Suppressor macrophage treated with lipopolysaccharide for 1 hour (primary cell): ENCODE measurements around the gene UBAP2L.
A peak's percentile ranks its signal among the peaks of the same experiment; 100 is the strongest.
"Not testable (repeated sequence)": the region's sequence is repeated elsewhere in the genome, so short reads cannot be mapped to it uniquely, and the experiment has no call there.

ENCODE experiments used
- DNase-seq, 3 donors: peaks; one replicate each; pipeline ENCODE4 v3.0.0-alpha.2; 2020 to 2022

Gene UBAP2L

DNA sequence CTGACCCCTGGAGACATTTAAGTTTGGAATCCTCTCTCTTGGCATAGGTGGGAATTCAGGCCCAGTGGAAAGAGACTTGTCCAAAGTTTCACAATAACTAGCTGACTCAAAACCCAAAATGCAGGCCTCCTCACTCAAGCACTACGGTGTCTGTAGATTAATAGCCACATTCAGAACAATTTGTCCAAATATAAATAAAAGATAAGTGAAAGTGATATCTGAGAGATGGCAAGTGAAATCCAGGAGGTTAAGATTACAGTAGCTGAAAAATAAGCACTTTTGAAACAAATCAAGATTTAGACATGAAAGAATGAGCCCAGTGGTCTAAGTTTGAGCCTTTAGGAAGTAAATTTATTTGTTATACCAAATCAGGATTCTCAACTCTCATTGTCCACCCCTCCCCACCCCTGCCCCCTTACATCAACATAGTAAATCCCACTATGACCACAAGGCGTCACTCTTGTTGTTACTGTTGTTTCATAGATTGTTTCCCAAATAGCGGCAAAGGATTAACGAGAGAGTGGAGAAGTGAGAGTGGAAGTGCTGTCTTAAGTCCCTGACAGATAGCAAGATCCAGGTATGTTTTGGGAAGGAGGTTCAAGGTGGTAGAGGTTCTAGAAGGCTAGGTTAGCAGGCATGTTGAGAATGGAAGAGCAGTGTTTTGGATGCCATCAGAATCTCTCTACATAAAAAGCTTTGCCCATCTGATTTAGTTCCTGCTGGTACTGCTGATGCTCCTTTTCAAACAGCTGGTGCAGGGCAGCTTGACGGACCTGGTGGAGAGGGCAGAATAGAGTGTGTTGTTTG is 21.8 kb upstream of the UBAP2L start:
- DNase-seq = peak; percentile 71 to 78 (median 77)

DNA sequence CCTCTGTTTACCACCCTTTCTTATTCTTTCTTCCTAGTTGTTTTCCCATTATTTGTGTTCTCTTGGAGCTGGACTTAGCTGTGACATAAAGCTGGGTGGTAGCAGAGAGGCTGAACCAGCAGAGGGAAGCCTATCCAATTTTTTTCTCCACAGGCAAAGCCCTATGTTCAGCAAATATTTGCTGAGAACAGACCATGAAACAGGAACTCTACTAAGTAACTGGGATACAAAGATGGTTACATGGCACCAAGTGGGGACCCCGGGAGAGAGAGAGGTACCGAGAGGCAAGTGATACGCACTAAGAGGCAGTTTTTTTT is 21.2 kb upstream of the UBAP2L start:
- no peak for DNase-seq

DNA sequence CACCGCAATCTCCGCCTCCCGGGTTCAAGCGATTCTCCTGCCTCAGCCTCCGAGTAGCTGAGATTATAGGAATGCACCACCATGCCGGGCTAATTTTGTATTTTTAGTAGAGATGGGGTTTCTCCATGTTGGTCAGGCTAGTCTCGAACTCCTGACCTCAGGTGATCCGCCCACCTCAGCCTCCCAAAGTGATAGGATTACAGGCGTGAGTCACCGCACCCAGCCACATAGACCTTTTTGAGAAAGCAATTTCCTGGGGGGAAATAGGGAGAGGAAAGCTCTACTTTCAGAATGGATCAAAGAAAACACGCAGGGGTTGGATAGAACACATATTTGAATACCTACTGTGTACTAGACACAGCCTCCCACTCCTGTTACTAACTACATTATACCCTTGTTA is 15.0 kb upstream of the UBAP2L start:
- not testable (repeated sequence) for DNase-seq

DNA sequence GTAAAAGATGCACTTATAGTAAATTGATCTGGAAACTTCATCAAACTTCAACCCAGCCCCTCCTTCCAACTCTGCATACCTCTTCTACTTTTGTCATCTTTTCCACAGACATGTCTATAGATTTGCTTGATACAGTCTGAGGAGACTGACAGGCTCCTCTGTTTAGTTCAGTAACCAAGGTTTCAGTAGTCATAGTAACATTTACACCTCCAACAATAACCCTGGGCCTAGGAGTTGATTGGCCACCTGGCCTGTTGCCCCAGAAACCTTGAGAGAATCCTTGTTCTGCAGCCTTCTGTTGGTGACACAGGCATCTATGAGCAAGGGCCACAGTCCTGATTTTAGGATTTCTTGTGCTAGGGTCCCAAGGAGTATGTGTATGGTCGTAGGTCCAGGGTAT is 14.6 kb upstream of the UBAP2L start, which contains the start of gene CFAP141:
Gene CFAP141, minus strand, starts transcription at position 138 of the 400 bp plus-strand sequence. Its CDS starts 26 bp downstream, at position 112.
- no peak for DNase-seq

DNA sequence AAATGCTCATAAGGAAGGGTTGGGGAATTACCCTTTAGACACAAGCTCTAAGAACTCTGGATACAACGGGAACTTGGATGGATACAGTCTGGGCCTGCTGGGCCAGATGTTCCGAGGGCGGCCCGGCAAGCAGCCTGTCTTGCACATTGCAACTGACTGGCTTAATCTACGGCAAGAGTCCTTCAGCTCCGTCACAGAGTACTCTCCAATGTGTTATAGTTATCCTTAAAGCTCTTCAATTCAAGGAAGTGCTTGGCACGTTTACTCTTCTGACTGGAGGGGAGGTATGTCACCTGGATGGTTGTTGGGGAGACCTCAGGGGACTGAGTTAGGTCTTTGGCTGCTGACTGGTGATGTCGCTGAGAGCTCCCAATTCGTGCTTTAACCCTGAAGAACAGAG is 13.5 kb upstream of the UBAP2L start:
- DNase-seq = no peak

DNA sequence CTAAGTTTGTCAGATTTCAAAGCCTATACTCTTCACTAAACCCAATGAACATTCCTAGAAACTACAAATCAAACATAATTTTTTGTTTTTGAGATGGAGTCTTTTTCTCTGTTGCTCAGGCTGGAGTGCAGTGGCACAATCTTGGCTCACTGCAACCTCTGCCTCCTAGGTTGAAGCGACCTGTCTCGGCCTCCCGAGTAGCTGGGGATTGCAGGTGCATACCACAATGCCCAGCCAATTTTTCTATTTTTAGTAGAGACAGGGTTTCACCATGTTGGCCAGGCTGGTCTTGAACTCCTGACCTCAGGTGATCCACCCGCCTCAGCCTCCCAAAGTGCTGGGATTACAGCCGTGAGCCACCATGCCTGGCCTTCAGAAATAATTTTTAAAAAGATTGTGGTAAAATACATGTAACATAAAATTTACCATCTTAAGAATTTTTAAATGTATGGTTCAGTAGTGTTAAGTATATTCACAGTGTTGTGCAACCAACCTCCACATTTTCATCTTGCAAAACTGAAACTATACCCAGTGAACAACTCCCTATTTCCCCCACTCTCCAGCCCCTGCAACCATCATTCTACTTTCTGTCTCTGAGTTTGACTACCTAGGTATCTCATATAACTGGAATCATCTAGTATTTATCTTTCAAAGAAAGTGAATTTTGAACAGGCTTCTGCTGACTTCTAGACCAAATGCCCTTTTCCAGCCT is 11.9 kb upstream of the UBAP2L start:
- no peak for DNase-seq

DNA sequence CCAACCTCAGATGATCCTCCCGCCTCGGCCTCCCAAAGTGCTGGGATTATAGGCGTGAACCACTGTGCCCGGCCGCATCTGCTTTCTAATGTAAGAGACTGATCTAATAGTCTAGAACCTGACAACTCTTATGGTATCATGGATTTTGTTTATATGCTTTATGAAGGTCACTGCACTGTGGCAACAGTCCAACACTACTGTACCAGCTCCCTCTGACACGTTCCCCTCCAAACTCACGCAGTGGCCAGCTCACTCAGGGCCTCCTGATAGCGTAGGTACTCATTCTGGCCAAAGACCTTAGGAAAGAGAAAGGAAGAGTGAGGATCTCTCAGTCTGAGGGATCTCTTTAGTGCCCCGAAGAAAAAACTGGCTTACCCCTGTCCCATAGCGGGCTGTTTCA is 8.7 kb upstream of the UBAP2L start:
- no peak for DNase-seq

DNA sequence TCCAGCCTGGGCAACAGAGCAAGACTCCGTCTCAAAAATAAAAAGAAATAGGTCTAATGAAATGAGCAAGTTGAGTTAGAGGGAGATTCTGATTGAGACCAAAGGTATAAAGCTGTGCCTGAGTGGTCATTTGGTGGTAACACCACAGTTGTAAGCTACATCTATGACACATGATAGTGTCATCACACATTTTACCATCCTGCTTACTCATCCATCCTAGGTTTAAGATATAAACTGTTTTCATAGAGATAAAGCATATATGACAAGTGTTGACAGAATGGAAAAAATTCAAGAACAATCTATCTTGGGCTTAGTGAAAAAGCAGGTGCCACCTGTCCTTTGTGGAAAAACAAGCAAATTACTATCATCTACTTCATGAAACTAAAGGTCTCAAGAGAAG is 7.5 kb upstream of the UBAP2L start:
- peak in 2 of 3 donors; percentile 41 to 49 for DNase-seq

DNA sequence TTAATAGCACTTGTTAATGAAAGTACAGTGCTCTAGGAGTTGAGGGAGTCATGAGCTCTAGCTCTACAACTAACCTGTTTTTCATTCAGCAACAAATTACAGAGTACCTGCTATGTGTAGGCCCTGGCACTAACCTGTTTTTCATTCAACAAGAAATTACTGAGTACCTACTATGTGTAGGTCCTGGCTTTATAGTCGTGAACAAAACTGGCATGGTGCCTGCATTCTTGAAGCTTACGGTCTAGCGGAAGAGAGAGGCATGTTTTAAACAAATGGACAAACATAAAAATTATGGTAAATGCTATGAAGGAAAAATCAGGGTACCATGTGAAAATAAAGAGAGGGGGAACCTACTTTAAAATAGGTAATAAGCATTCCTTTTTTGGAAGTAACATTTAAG is 2.2 kb upstream of the UBAP2L start:
- DNase-seq = no peak

DNA sequence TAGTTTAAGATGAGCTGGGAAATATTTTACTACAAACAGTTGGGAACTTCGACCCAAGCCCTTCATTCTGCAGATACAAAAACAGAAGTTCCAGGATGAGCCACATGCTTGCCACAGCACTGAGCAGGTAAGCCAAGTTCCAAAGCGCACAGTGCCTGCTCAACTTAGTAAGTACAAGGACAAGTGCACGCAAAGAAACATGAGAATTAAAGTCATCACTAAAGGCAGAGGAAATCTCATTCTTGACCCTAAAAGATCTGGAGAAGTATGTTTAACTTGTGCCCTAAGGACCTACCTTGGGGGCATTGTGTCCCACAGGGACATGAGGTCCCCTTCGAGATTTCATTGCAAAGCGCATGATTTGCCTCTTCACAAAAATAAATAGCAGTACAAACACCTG is 1.2 kb upstream of the UBAP2L start:
- peak; percentile 48 to 66 (median 63) for DNase-seq

DNA sequence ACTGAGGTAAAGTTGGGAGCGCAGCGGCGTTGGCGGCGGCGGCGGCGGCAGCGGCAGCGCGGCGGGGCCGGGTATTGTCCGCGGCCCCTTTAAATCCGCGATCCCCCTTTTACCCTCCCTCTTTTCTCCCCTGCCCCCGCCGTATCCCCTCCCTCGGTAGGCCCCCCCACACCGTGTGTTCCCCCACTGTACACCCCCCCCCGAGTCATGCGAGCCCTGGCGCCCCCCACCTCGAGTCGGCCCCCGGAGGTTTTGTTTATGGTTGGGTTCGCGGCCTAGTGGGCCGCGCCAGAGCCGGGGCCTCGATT is 169 bp downstream of the UBAP2L start:
- DNase-seq = no peak

DNA sequence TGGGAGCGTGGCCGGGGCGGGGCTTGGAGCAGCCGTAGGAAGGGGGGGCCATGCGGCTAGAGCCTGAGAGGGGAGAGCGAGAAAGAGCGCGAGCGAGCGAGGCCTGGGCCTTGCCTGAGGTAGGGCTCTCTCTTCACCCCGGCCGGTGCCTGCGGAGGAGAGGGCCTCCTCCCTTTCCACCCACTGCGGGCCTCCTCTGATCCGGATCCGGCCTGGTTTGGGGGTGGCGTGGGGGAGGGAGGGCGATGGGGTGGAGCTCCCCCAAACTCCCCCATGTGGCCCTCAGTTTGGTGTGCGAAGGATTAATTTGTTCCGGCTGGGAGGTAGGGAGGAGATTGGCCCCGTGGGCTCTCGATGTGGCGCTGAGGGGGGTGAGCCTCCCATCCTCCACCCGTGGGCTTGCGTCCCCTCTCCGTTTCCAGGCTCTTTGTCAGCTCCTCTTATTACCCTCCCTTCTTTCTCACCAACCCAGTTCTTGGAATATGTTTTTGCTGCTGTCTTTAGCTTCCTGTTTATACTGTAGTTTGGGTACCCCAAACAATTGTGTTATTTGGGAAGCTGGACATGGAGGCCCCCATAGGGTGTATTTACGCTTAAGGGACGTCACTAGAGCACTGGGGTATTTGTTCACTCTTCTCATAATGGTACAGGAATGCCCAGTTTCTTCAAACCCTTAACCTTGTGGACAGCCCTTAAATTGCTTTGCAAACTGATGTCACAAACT is 685 bp downstream of the UBAP2L start:
- DNase-seq = peak; percentile 58 to 76 (median 66)

DNA sequence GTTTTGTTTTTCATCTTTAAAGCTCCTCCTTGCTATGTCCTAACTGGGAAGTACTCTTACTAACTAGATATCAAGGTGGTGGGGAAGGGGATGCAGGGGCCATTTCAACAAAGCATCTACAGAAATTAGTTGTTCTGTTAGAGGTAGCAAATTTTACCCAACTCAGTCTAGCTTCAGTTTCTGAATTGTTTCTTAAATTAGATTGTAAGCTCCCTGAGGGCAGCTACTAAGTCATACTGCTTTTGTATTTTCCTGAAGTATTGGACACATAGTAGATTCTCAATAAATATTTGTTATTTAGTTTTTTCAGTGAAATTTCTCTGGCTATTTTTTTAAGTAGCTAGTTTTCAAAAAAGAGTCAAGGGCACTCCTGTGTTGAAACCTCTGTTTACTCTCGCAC is 1.8 kb downstream of the UBAP2L start:
- DNase-seq = no peak

DNA sequence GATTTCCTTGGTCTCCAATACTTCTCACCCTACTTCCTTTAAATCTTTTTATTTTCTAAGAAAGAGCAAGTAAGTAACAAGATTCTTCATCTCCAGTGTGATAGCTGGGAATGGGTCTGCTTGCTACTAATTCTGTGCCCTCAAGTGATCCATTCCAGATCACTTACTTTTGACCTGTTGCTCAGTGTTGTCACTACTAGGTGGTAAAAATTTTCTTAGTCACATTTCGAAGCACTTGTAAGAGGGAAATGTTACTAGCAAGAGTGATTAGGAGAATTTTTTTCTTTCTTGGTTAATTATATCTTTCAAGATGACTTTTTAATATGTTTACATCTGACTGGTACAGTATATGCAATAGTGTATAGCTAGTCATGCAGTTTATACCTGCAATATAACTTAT is 2.2 kb downstream of the UBAP2L start:
- DNase-seq = no peak

DNA sequence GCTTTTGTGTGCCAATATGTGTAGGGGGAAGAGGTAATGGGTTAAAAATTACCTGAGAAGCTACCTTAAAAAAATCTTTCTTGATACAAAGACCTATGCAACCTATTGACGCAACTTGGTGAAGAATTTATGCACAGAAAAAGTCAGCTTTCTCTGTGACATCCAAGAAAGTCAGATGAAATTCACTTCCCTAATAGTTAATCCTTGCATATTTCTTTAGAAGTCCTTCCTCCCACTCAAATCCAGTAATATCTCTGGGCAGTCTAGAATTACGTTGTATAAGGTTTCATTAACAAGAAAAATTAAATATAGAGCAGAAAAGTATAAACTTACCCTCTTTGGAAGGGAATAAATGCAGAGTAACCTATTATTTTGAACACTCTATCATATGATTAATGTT is 2.9 kb downstream of the UBAP2L start:
- peak; percentile 23 to 56 (median 50) for DNase-seq

DNA sequence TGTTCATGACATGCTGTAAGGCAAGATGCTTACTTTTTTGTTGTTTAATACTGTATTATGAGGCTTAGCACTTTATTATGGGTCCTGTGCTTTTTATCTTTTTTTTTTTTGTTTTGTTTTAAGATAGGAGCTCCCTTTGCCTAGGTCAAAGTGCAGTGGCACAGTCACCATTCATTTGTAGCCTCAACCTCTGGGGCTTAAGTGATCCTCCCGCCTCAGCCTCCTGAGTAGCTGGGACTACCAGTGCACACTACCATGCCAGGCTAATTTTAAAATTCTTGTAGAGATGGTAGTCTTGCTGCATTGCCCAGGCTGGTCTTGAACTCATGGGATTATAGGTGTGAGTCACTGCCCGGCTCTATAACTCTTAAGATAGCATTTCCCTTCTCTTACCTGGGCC is 4.6 kb downstream of the UBAP2L start:
- no peak for DNase-seq

DNA sequence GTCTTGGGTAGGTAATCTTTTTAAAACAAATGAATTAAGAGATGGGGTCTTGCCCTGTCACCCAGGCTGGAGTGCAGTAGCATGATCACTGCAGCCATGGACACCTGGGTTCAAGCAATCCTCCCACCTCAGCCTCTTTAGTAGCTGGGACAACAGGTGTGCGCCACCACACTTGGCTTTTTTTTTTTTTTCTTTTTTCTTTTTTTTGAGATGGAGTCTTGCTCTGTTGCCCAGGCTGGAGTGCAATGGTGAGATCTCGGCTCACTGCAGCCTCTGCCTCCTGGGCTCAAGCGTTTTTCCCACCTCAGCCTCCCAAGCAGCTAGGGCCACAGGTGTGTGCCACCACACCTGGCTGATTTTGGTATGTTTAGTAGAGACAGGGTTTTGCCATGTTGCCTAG is 10.4 kb downstream of the UBAP2L start:
- not testable (repeated sequence) for DNase-seq

DNA sequence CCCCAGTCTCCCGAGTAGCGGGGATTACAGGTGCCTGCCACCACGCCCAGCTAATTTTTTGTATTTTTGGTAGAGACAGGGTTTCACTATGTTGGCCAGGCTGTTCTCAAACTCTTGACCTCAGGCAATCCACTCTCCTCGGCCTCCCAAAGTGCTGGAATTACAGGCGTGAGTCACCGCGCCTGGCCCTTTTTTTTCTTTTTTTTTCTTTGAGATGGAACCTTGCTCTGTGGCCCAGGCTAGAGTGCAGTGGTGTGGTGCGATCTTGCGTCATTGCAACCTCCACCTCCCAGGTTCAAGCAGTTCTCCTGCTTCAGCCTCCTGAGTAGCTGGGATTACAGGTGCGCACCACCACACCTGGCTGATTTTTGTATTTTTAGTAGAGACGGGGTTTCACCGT is 12.4 kb downstream of the UBAP2L start:
- DNase-seq = not testable (repeated sequence)

DNA sequence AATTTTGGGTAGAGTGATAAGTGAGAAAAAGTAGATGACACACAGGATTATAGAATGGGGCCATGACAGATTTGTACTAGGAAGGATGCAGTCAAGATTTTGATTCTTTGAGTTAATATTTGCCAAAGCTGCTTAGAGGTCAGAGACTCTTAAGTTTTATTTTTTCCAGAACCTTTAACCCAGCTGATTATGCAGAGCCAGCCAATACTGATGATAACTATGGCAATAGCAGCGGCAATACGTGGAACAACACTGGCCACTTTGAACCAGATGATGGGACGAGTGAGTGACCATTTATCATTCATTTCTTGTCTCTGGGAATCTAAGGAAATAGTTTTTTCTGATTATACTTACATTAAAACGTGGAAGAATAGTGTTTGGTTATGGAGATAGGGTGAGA is 16.1 kb downstream of the UBAP2L start:
- DNase-seq = no peak

DNA sequence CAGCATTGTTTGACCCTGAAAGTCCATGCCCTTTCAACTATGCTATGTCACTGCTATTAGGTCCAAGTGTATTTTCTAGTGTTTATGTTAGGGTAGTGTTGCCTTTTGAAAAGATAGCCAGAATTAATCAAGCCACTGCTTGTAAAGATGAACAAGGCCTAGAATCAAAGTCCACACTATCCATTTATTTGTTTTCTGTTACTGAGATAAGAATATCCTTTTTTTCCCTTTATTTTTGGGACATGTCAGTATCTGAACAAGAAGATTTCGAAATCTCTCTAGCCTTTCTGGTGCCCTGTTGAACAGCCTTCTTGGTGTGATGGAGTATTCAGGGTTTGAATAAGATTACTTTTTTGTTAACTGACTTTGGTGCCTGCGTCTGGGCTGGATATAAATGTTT is 16.7 kb downstream of the UBAP2L start:
- no peak for DNase-seq

DNA sequence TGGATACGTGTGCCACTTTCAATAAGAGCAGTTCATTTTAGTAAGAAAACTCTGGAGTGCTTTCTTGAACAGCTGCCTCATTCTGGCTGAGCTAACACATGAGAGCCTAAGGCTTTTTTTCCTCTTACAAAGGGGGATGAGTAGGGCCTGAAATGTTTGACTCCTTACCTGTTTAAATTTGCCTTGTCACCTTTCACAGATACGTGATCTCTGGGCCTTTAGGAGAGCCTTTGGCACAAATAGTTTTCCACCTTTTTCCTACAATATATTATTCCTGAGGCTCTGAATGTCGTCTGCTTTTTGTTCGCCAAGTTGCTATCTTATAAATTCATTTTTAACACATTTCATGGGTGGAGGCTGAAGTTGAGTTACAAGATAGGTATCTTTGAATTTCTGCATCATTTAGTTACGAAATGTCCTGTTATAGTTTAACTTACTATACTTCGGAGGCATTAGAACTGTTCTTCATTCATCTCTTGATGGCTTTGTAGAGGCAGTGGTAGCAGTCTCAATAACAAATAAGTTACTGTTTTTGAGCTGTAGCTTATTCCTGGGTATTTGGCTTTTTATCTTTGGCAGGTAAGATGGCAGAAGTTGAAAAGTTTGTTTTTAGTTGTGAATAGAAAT is 17.2 kb downstream of the UBAP2L start:
- no peak for DNase-seq

DNA sequence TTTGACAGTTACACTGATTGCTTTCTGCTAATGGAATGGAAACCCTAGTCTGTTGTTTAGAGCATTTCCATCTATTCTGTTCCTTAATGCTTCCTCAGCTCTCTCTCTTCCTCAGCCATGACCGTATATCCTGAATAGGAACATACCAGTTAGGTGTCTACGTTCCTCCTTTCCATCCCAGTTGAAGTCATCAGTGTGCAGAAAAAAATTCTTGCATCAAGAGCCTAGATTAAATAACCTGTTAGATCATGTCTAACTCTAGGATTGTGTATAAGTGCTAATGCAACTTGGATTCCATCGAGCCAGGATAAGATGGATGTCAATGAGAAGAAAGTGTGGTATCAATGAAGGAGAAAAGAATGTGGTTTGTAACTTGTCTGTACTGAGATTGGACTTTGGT is 18.7 kb downstream of the UBAP2L start:
- DNase-seq = no peak

DNA sequence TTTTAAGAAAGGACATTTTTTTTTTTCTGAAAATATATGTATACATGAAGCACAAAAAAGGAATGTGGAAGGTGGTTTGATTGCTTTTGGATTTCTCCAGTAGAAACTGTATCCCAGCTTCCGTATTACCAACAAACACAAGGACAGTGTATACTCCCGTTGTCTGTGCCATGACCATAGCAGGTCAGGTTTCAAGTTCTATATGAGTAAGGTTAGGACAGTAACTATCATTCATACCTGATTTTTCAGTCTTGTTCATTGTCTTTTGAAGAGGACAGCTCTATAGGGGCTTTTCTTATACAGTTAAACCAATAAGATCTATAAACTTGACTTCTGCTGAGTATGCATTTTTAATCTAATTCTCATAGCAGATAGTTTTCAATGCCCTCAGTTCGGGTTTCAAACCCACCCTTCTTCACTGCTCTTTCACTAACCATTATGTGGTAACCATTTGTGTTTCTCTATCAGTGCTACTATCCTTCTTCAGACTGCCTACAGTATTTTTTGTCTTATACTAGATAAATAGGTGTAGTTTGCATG is 19.6 kb downstream of the UBAP2L start:
- DNase-seq = no peak
